HepG2 (cell line): ENCODE measurements around the gene ADCY6. TPM values are rescaled to one million over a fixed set of nuclear protein-coding genes. Genes with fewer than 3 reads are reported as not detected.

Experiments
- ATAC-seq: fragments of 200-7000 bp; cut with Tn5 transposase; 3 replicates; pipeline ENCODE4 v1.9.1; 2020; ENCODE audit warnings: mild to moderate bottlenecking, moderate library complexity
- BruUV-seq: library from RNA; stranded (reverse); fragments of 400-500 nt; replicated peaks from 2 replicates; lab custom pipeline; 2021; lab: Mats Ljungman, UMichigan
- CTCF ChIA-PET: fragments of 300-600 bp; formaldehyde crosslinking; extraction: SDS; loops from one replicate; lab custom pipeline; 2021; ENCODE audit warnings: low total read pairs, inconsistent platforms, low intra/inter-chr PET ratio; lab: Yijun Ruan, JAX
- POLR2A ChIA-PET: fragments of 350-600 bp; sonication (Branson Sonifier 250); formaldehyde crosslinking; loops from one replicate; lab custom pipeline; 2020; ENCODE audit warnings: antibody characterized with exemption, inconsistent platforms; lab: Yijun Ruan, JAX
- DNase-seq: peaks from one replicate; pipeline ENCODE4 v3.0.0-alpha.2; 2015; ENCODE audit warnings: low spot score
- FAIRE-seq: peaks from 3 replicates; lab custom pipeline; 2011; peaks lifted over from hg19 to GRCh38; lab: Jason Lieb, UNC
- H2AFZ ChIP-seq: one replicate; pipeline ENCODE4 v1.6.1; 2011; ENCODE audit warnings: low read length, inconsistent platforms
- H3K27ac ChIP-seq: fragments of 300-600 bp; 3 replicates; pipeline ENCODE4 v1.8.0; 2011; ENCODE audit warnings: mixed run types, mild to moderate bottlenecking, mixed read lengths, low read length, inconsistent platforms; ENCODE audit not compliant: insufficient read depth; ENCODE audit errors: extremely low read length
- H3K27me3 ChIP-seq, 2 experiments: fragments of 200-600 bp in 1 of 2; 2 replicates in 1 of 2; 3 replicates in 1 of 2; pipeline versions ENCODE4 v1.6.0 to v1.8.0; 2011; ENCODE audit warnings: low read length in 2 of 2, mild to moderate bottlenecking in 2 of 2, moderate library complexity in 2 of 2, inconsistent platforms in 1 of 2; ENCODE audit not compliant: insufficient read depth in 2 of 2, control insufficient read depth in 1 of 2
- H3K36me3 ChIP-seq, 2 experiments: fragments of 200-600 bp in 1 of 2; replicated peaks in 1 of 2; 2 replicates in 1 of 2; 3 replicates in 1 of 2; pipeline versions ENCODE4 v1.5.1 to v1.8.0; 2011; ENCODE audit warnings: low read length in 2 of 2, inconsistent platforms in 1 of 2; ENCODE audit not compliant: insufficient read depth in 2 of 2, control insufficient read depth in 1 of 2
- H3K4me1 ChIP-seq: 2 replicates; pipeline ENCODE4 v1.5.1; 2012; ENCODE audit warnings: low read length, inconsistent platforms; ENCODE audit not compliant: insufficient read depth
- H3K4me2 ChIP-seq: 2 replicates; pipeline ENCODE4 v1.6.0; 2011; ENCODE audit warnings: low read depth, low read length, inconsistent platforms
- H3K4me3 ChIP-seq, 3 experiments: fragments of 200-600 bp in 1 of 3; sonication (generic), shearing (Covaris generic) in 1 of 3; replicated peaks in 1 of 3; 2 replicates each; pipeline ENCODE4 v1.5.1; 2011 to 2016; ENCODE audit warnings: low read length in 3 of 3, inconsistent platforms in 2 of 3, low read depth in 2 of 3, mild to moderate bottlenecking in 2 of 3, control low read depth in 1 of 3, mixed read lengths in 1 of 3; ENCODE audit not compliant: insufficient read depth in 1 of 3
- H3K79me2 ChIP-seq: one replicate; pipeline ENCODE4 v1.6.1; 2011; ENCODE audit warnings: low read length, inconsistent platforms; ENCODE audit not compliant: insufficient read depth
- H3K9ac ChIP-seq: 2 replicates; pipeline ENCODE4 v1.6.0; 2011; ENCODE audit warnings: mild to moderate bottlenecking, low read depth, low read length, inconsistent platforms; ENCODE audit not compliant: insufficient read depth
- H3K9me3 ChIP-seq: 2 replicates; pipeline ENCODE4 v1.5.1; 2012; ENCODE audit warnings: mild to moderate bottlenecking, low read length
- H4K20me1 ChIP-seq: 2 replicates; pipeline ENCODE4 v1.6.0; 2011; ENCODE audit warnings: inconsistent platforms, mild to moderate bottlenecking, low read length, moderate library complexity; ENCODE audit not compliant: insufficient read depth
- AGO2 ChIP-seq: fragments of 200-400 bp; formaldehyde crosslinking; optimal IDR thresholded peaks from 2 replicates; pipeline ENCODE3; 2017; ENCODE audit warnings: mild to moderate bottlenecking, low read depth, low read length, moderate library complexity
- BCL6 ChIP-seq: IDR thresholded peaks from 2 replicates; pipeline ENCODE4 v1.6.1; 2016; ENCODE audit warnings: missing genetic modification reagents, missing compliant biosample characterization
- DNMT1 ChIP-seq: sonication (generic); formaldehyde crosslinking; IDR thresholded peaks from 2 replicates; pipeline ENCODE4 v1.5.1; 2020; ENCODE audit warnings: mild to moderate bottlenecking, missing genetic modification reagents
- GFI1 ChIP-seq: sonication (generic); formaldehyde crosslinking; IDR thresholded peaks from 2 replicates; pipeline ENCODE4 v1.5.0; 2020; ENCODE audit warnings: missing genetic modification reagents, mild to moderate bottlenecking, borderline replicate concordance
- HNF4G ChIP-seq, 2 experiments: sonication (generic) in 1 of 2; formaldehyde crosslinking in 1 of 2; IDR thresholded peaks; 2 replicates each; pipeline versions ENCODE4 v1.4.0 to v1.6.1; 2011 to 2020; ENCODE audit warnings: borderline replicate concordance in 2 of 2, low read depth in 2 of 2, mild to moderate bottlenecking in 2 of 2, low read length in 1 of 2, missing genetic modification reagents in 1 of 2, moderate library complexity in 1 of 2
- MAFF ChIP-seq: IDR thresholded peaks from 2 replicates; pipeline ENCODE4 v1.6.1; 2011; ENCODE audit warnings: low read depth, low read length, improper control_type of control experiment
- MIXL1 ChIP-seq: IDR thresholded peaks from 2 replicates; pipeline ENCODE4 v1.6.1; 2016
- MYNN ChIP-seq: sonication (generic); formaldehyde crosslinking; IDR thresholded peaks from 2 replicates; pipeline ENCODE4 v1.4.0; 2020; ENCODE audit warnings: mild to moderate bottlenecking, low read depth, missing genetic modification reagents
- ONECUT2 ChIP-seq: sonication (generic); formaldehyde crosslinking; IDR thresholded peaks from 2 replicates; pipeline ENCODE4 v1.4.0; 2020; ENCODE audit warnings: missing genetic modification reagents
- SP140L ChIP-seq: sonication (generic); formaldehyde crosslinking; IDR thresholded peaks from 2 replicates; pipeline ENCODE4 v1.4.0; 2020; ENCODE audit warnings: missing genetic modification reagents, borderline replicate concordance
- SYNCRIP ChIP-seq: fragments of 200-400 bp; formaldehyde crosslinking; IDR thresholded peaks from 2 replicates; pipeline ENCODE4 v1.6.1; 2018; ENCODE audit warnings: mild to moderate bottlenecking, low read depth, low read length; ENCODE audit not compliant: insufficient read depth
- TARDBP ChIP-seq: sonication (generic); formaldehyde crosslinking; IDR thresholded peaks from 2 replicates; pipeline ENCODE4 v1.8.0; 2022; ENCODE audit warnings: mild to moderate bottlenecking, missing genetic modification reagents
- TMF1 ChIP-seq: sonication (generic); formaldehyde crosslinking; IDR thresholded peaks from 2 replicates; pipeline ENCODE4 v1.8.1; 2022; ENCODE audit warnings: low read depth, missing genetic modification reagents
- ZBTB38 ChIP-seq: sonication (generic); formaldehyde crosslinking; IDR thresholded peaks from 2 replicates; pipeline ENCODE4 v1.5.1; 2020; ENCODE audit warnings: mild to moderate bottlenecking, missing genetic modification reagents
- ZNF350 ChIP-seq: sonication (generic); formaldehyde crosslinking; IDR thresholded peaks from 2 replicates; pipeline ENCODE4 v1.4.0; 2020; ENCODE audit warnings: mild to moderate bottlenecking, low read depth, missing genetic modification reagents, borderline replicate concordance
- ZNF543 ChIP-seq: sonication (generic); formaldehyde crosslinking; IDR thresholded peaks from 2 replicates; pipeline ENCODE4 v1.4.0; 2020; ENCODE audit warnings: mild to moderate bottlenecking, missing genetic modification reagents
- ZNF550 ChIP-seq: sonication (generic); formaldehyde crosslinking; IDR thresholded peaks from 2 replicates; pipeline ENCODE4 v1.4.0; 2020; ENCODE audit warnings: mild to moderate bottlenecking, missing genetic modification reagents, borderline replicate concordance
- ZNF674 ChIP-seq: sonication (generic); formaldehyde crosslinking; IDR thresholded peaks from 2 replicates; pipeline ENCODE4 v1.5.0; 2020; ENCODE audit warnings: low read depth, mild to moderate bottlenecking, missing genetic modification reagents
- ZNF703 ChIP-seq: sonication (generic); formaldehyde crosslinking; IDR thresholded peaks from 2 replicates; pipeline ENCODE4 v1.5.1; 2020; ENCODE audit warnings: missing genetic modification reagents, mild to moderate bottlenecking, moderate library complexity, borderline replicate concordance
- WGBS: methylation state at CpG from one replicate; pipeline ENCODE4 v1.1.6; 2017; ENCODE audit warnings: low lambda C conversion rate; 5-methylcytosine and 5-hydroxymethylcytosine counted together
- in situ Hi-C: cut with HindIII; loops from 2 replicates; pipeline ENCODE4 v1.10.0; 2017; ENCODE audit warnings: low pct_unique_long_range_greater_than_20kb; ENCODE audit not compliant: extremely low pct_ligation_motif_present
- intact Hi-C: fragments of 100-400 bp; cut with micrococcal nuclease; formaldehyde crosslinking; loops from one replicate; pipeline ENCODE4 v1.10.0; 2022; ENCODE audit not compliant: unreplicated experiment
- polyA plus RNA-seq, 8 experiments: library from polyadenylated mRNA; depleted of rRNA in 3 of 8; stranded (reverse) in 7 of 8; unstranded in 1 of 8; fragments of >200 nt; fragmentation: Illumina TruSeq in 4 of 8; extraction: Trizol in 4 of 8; gene quantifications; 2 replicates each; pipeline versions ENCODE4 v1.2.1 to v1.2.3, GENCODE V29; 2011 to 2016; ENCODE audit warnings: low read depth in 4 of 8, missing spikeins in 1 of 8, mixed read lengths in 1 of 8; ENCODE audit not compliant: insufficient read depth in 1 of 8
- total RNA-seq, 5 experiments: library from RNA; depleted of rRNA; stranded (reverse); fragments of >200 nt; fragmentation: Illumina TruSeq; extraction: Trizol; gene quantifications; 2 replicates each; pipeline ENCODE4 v1.2.3, GENCODE V29; 2016; ENCODE audit warnings: low read depth in 1 of 5
- TF ChIP-seq, protein P1 (sequence below): sonication (generic); formaldehyde crosslinking; IDR thresholded peaks from 2 replicates; pipeline ENCODE4 v1.5.0; 2020; ENCODE audit warnings: missing genetic modification reagents

Gene ADCY6
- total and polyA plus RNA-seq, 2 of the 13 experiments (the other 11 are each of a cell fraction or from before 2014, with no cell fraction given), result 10.6 to 11.8 TPM

DNA sequence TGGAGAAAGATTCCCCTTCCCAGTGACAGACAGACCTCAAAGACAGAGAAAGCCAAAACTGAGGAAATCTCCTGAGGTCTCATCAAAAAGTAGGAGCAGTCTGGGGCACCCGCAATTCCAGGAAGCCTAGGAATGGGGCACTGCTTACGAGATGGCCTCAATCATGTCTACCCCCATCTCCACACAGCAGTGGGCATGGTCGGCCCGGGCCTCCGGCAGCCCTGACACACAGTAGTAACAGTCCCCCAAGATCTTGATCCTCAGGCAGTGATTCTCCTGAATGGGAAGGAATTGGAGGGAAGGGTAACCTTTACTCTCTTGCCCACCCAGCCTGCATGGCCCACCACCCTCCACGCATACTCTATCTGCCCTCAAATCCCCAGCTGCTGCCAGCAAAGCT lies 11.9 kb downstream of the ADCY6 start:
- Histone ChIP-seq H3K9ac (no peak overlapping the region), H3K4me1 (no peaks in the 10 kb centered on the region), H2AFZ (no peak overlapping the region), H4K20me1 (no peaks in the 10 kb centered on the region), H3K4me2 (no peak overlapping the region), H3K27ac (no peak overlapping the region), H3K27me3 (no peaks in the 10 kb centered on the region; a peak in 1 of 5 replicates), H3K36me3 (peaks cover 15 to 34% of the 10 kb centered on the region in 2 experiments; a peak in 4 of 5 replicates), H3K4me3 (no peak overlapping the region), H3K9me3 (no peaks in the 10 kb centered on the region), H3K79me2 (no peaks in the 10 kb centered on the region)
- no peak for FAIRE-seq
- in situ Hi-C loops, result no loop called here
- ATAC-seq, result no peak
- 100% methylated on average over 4 of the region's 6 CpGs for WGBS
- POLR2A ChIA-PET, result no interaction called here
- no peak for DNase-seq
- intact Hi-C loops, result no loop called here
- no peak for TF ChIP-seq MYNN (CRISPR knock-in tag)
- no peak for TF ChIP-seq ZNF550 (CRISPR knock-in tag)
- TF ChIP-seq, protein P1, sequence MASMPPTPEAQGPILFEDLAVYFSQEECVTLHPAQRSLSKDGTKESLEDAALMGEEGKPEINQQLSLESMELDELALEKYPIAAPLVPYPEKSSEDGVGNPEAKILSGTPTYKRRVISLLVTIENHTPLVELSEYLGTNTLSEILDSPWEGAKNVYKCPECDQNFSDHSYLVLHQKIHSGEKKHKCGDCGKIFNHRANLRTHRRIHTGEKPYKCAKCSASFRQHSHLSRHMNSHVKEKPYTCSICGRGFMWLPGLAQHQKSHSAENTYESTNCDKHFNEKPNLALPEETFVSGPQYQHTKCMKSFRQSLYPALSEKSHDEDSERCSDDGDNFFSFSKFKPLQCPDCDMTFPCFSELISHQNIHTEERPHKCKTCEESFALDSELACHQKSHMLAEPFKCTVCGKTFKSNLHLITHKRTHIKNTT (CRISPR knock-in tag), result no peak
- TF ChIP-seq GFI1 (CRISPR knock-in tag), result no peak
- TF ChIP-seq ZBTB38 (CRISPR knock-in tag), result no peak
- TF ChIP-seq ONECUT2, result no peak
- no peak for TF ChIP-seq MAFF
- no peak for TF ChIP-seq ZNF543 (CRISPR knock-in tag)
- no peak for TF ChIP-seq ZNF350 (CRISPR knock-in tag)
- TF ChIP-seq TARDBP (CRISPR knock-in tag), result no peak
- TF ChIP-seq BCL6 (CRISPR knock-in tag), result no peak
- no peak for TF ChIP-seq MIXL1 (CRISPR knock-in tag)
- no peak for TF ChIP-seq ZNF674 (CRISPR knock-in tag)
- no peak for TF ChIP-seq TMF1 (CRISPR knock-in tag)
- no peak for TF ChIP-seq AGO2
- TF ChIP-seq SP140L (CRISPR knock-in tag), result no peak
- TF ChIP-seq SYNCRIP, result no peak
- no peak for TF ChIP-seq DNMT1 (CRISPR knock-in tag)
- no peak for TF ChIP-seq ZNF703 (CRISPR knock-in tag)
- no peak for TF ChIP-seq HNF4G (IDR thresholded peaks at IDR 0.05; ENCODE audit: borderline replicate concordance, low read depth, low read length)
- no peak for TF ChIP-seq HNF4G (CRISPR knock-in tag; IDR thresholded peaks at IDR 0.05; ENCODE audit: borderline replicate concordance, low read depth)
- CTCF ChIA-PET, result no interaction called here
- no TSS peak for BruUV-seq
